Measurements from ENCODE around the gene CAPZA1.

Gene CAPZA1

DNA sequence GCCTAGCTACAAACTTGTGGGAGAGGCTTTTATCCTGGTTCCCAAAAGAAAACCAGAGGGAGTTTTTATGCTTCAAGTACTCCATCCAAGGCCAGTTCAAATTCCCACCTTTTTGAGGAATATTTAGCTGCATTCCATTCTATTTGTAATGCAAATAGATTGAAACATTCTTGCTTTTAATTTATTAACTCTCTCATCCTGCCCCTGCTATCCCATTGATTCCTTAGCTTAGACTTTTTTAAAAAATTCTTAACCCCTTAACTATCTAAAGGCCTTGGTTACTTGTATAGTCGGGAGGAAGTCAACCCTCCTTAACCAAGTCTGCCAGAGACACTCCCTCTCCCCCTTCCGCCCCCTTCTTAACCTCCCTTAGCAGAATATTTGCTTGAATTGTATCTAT is 52.4 kb downstream of the CAPZA1 start:
- ATAC-seq, result no peak
- TF ChIP-seq ISL1 (CRISPR knock-in tag; IDR thresholded peaks at IDR 0.05) (no peak), TCF4 (CRISPR knock-in tag; IDR thresholded peaks at IDR 0.05; ENCODE audit: borderline replicate concordance) (no peak), CSDC2 (CRISPR knock-in tag; IDR thresholded peaks at IDR 0.05) (no peak)

DNA sequence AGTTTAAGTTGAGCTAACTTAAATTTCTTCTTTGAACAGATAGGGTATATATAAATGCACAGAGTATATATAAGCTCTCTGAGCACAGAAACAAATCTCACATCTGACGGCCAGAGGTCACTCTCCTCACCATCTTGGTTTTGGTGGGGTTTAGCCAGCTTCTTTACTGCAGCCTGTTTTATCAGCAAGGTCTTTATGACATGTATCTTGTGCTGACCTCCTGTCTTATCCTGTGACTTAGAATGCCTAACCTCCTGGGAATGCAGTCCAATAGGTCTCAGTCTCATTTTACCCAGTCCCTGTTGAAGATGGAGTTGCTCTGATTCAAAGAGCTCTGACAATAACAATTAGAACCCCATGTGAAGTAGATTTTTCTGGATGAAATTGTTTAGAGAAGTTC is 53.2 kb downstream of the CAPZA1 start:
- ATAC-seq, result no peak

DNA sequence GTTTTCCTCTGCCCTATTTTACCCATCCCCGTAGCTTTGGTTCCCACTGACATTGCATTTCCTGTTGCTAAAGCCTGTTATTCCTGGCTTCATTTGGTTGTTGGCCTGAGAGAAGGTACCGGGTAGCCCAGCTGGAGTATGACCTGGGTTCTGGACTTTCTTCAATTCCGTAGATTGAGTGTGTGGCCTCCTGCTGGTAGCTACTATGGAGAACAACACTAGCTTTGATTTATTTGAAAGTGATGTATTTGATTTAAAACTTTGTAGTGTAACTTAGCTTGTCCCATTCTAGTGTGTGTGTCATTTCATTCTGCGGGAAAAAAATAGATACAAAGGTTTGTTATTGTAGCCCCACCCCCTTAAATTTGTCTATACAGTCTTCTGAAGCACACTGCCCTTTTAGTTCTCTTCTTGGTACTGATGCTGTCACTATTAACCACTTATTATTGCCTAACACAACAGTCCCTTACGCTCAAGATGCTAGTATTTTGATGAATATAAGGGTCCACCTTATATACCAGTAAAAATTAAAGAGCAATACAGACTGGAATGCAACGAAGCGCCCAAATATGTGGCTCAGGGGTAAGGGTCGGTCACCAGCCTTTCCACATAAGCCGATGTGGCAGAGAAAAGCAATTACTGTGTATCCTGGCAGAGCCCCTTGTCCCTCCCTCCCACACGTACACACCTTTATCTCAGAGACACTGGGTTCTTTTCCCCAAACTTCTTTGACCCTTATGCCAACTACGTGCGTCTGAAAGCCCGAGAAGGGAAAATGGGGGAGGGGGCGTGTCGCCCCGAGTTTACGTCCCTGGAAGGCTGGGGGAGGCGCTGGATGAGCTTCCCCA is 54.2 kb downstream of the CAPZA1 start:
- TF ChIP-seq SNAI2 (CRISPR knock-in tag; IDR thresholded peaks at IDR 0.05) (no peak), ESRRG (CRISPR knock-in tag; IDR thresholded peaks at IDR 0.05) (no peak), GLIS3 (CRISPR knock-in tag; IDR thresholded peaks at IDR 0.05) (no peak; the same call in 1 of the 2 replicates), TOX (CRISPR knock-in tag; IDR thresholded peaks at IDR 0.05; ENCODE audit: borderline replicate concordance) (no peak), CSDC2 (CRISPR knock-in tag; IDR thresholded peaks at IDR 0.05) (no peak), ZNF565 (CRISPR knock-in tag; conservative IDR thresholded peaks at IDR 0.05; ENCODE audit: low read depth) (no peak), ZC3H10 (CRISPR knock-in tag; IDR thresholded peaks at IDR 0.05) (no peak)
- TF ChIP-seq, protein P1, sequence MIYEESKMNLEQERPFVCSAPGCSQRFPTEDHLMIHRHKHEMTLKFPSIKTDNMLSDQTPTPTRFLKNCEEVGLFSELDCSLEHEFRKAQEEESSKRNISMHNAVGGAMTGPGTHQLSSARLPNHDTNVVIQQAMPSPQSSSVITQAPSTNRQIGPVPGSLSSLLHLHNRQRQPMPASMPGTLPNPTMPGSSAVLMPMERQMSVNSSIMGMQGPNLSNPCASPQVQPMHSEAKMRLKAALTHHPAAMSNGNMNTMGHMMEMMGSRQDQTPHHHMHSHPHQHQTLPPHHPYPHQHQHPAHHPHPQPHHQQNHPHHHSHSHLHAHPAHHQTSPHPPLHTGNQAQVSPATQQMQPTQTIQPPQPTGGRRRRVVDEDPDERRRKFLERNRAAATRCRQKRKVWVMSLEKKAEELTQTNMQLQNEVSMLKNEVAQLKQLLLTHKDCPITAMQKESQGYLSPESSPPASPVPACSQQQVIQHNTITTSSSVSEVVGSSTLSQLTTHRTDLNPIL (CRISPR knock-in tag; IDR thresholded peaks at IDR 0.05; ENCODE audit: low read depth), result no peak
- ATAC-seq, result peak; percentile 64

More for the DNA sequence above, 53.2 kb downstream of the CAPZA1 start:
- TF ChIP-seq PPARA (CRISPR knock-in tag; IDR thresholded peaks at IDR 0.05; ENCODE audit: borderline replicate concordance), result no peak
- no peak for TF ChIP-seq ZNF70 (CRISPR knock-in tag; IDR thresholded peaks at IDR 0.05)
- TF ChIP-seq ZNF8 (CRISPR knock-in tag; IDR thresholded peaks at IDR 0.05), result no peak
- TF ChIP-seq, protein P2, sequence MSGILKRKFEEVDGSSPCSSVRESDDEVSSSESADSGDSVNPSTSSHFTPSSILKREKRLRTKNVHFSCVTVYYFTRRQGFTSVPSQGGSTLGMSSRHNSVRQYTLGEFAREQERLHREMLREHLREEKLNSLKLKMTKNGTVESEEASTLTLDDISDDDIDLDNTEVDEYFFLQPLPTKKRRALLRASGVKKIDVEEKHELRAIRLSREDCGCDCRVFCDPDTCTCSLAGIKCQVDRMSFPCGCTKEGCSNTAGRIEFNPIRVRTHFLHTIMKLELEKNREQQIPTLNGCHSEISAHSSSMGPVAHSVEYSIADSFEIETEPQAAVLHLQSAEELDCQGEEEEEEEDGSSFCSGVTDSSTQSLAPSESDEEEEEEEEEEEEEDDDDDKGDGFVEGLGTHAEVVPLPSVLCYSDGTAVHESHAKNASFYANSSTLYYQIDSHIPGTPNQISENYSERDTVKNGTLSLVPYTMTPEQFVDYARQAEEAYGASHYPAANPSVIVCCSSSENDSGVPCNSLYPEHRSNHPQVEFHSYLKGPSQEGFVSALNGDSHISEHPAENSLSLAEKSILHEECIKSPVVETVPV (CRISPR knock-in tag; IDR thresholded peaks at IDR 0.05), result no peak
- TF ChIP-seq ZFP3 (CRISPR knock-in tag; IDR thresholded peaks at IDR 0.05), result no peak
- TF ChIP-seq, protein P3, sequence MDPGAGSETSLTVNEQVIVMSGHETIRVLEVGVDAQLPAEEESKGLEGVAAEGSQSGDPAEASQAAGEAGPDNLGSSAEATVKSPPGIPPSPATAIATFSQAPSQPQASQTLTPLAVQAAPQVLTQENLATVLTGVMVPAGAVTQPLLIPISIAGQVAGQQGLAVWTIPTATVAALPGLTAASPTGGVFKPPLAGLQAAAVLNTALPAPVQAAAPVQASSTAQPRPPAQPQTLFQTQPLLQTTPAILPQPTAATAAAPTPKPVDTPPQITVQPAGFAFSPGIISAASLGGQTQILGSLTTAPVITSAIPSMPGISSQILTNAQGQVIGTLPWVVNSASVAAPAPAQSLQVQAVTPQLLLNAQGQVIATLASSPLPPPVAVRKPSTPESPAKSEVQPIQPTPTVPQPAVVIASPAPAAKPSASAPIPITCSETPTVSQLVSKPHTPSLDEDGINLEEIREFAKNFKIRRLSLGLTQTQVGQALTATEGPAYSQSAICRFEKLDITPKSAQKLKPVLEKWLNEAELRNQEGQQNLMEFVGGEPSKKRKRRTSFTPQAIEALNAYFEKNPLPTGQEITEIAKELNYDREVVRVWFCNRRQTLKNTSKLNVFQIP (CRISPR knock-in tag; IDR thresholded peaks at IDR 0.05; ENCODE audit: borderline replicate concordance, low read depth), result no peak
- TF ChIP-seq ESRRG (CRISPR knock-in tag; IDR thresholded peaks at IDR 0.05), result no peak
- TF ChIP-seq ISL1 (CRISPR knock-in tag; IDR thresholded peaks at IDR 0.05), result no peak
- TF ChIP-seq, protein P1 (CRISPR knock-in tag; IDR thresholded peaks at IDR 0.05; ENCODE audit: low read depth), result no peak

DNA sequence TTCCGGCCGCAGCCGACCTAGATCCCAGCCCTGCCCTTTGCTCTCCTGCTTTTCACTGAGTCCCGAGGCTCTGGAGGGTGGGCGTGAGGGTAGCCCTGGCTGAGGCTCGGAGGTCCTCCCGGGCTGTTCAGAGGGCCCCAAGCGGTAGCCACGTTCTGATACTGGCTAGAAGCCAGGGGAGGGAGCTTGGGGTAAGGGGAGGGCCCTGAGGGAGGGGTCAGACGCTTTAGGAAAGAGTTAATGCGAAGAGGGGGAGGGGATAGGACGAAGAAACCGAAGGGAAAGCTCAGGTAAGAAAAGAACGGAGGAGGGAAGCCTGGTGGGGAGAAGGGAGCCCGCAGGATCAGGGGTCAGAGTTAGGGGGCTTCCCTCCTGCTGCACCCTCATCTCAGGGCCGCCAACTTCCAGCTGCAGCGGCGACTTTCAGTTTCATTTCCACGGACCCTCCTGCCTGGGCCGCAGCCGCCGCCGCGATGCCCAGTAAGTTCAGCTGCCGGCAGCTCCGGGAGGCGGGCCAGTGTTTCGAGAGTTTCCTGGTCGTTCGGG is 54.9 kb downstream of the CAPZA1 start, which contains the start of gene MOV10:
Gene MOV10, plus strand, starts transcription at position 220 of the 546 bp plus-strand sequence. Its CDS starts 254 bp downstream, at position 474.
- ATAC-seq, result peak; percentile 81
- TF ChIP-seq, protein P3 (CRISPR knock-in tag; IDR thresholded peaks at IDR 0.05; ENCODE audit: borderline replicate concordance, low read depth), result no peak
- no peak for TF ChIP-seq ZFP30 (CRISPR knock-in tag; IDR thresholded peaks at IDR 0.05)
- TF ChIP-seq, protein P2 (CRISPR knock-in tag; IDR thresholded peaks at IDR 0.05), result peak; percentile 68; the same call in 1 of the 2 replicates
- TF ChIP-seq, protein P4, sequence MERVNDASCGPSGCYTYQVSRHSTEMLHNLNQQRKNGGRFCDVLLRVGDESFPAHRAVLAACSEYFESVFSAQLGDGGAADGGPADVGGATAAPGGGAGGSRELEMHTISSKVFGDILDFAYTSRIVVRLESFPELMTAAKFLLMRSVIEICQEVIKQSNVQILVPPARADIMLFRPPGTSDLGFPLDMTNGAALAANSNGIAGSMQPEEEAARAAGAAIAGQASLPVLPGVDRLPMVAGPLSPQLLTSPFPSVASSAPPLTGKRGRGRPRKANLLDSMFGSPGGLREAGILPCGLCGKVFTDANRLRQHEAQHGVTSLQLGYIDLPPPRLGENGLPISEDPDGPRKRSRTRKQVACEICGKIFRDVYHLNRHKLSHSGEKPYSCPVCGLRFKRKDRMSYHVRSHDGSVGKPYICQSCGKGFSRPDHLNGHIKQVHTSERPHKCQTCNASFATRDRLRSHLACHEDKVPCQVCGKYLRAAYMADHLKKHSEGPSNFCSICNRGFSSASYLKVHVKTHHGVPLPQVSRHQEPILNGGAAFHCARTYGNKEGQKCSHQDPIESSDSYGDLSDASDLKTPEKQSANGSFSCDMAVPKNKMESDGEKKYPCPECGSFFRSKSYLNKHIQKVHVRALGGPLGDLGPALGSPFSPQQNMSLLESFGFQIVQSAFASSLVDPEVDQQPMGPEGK (CRISPR knock-in tag; IDR thresholded peaks at IDR 0.05; ENCODE audit: borderline replicate concordance), result peak; percentile 87; the same call in 1 of the 2 replicates
- no peak for TF ChIP-seq BACH2 (CRISPR knock-in tag; IDR thresholded peaks at IDR 0.05; ENCODE audit: borderline replicate concordance)
- no peak for TF ChIP-seq CSDC2 (CRISPR knock-in tag; IDR thresholded peaks at IDR 0.05)
- peak; percentile 31; the same call in 1 of the 2 replicates for TF ChIP-seq ZC3H10 (CRISPR knock-in tag; IDR thresholded peaks at IDR 0.05)
- 0 out of 2 replicates have a peak, but pooled peaks have one; percentile 9 for TF ChIP-seq GLIS3 (CRISPR knock-in tag; IDR thresholded peaks at IDR 0.05)
- no peak for TF ChIP-seq ARNTL (CRISPR knock-in tag; IDR thresholded peaks at IDR 0.05; ENCODE audit: borderline replicate concordance, low read depth)
- TF ChIP-seq ISL1 (CRISPR knock-in tag; IDR thresholded peaks at IDR 0.05), result no peak
- TF ChIP-seq SNAI2 (CRISPR knock-in tag; IDR thresholded peaks at IDR 0.05), result no peak
- TF ChIP-seq TOX (CRISPR knock-in tag; IDR thresholded peaks at IDR 0.05; ENCODE audit: borderline replicate concordance), result no peak; the same call in 1 of the 2 replicates
- TF ChIP-seq TCF4 (CRISPR knock-in tag; IDR thresholded peaks at IDR 0.05; ENCODE audit: borderline replicate concordance), result no peak; the same call in 1 of the 2 replicates
- no peak for TF ChIP-seq ZNF70 (CRISPR knock-in tag; IDR thresholded peaks at IDR 0.05)
- TF ChIP-seq RARB (CRISPR knock-in tag; IDR thresholded peaks at IDR 0.05), result no peak; the same call in 1 of the 2 replicates
- TF ChIP-seq ZFP3 (CRISPR knock-in tag; IDR thresholded peaks at IDR 0.05), result no peak
- TF ChIP-seq ZNF565 (CRISPR knock-in tag; conservative IDR thresholded peaks at IDR 0.05; ENCODE audit: low read depth), result no peak
- 0 out of 2 replicates have a peak, but pooled peaks have one; percentile 19 for TF ChIP-seq ESRRG (CRISPR knock-in tag; IDR thresholded peaks at IDR 0.05)
- no peak for TF ChIP-seq OSR1 (CRISPR knock-in tag; IDR thresholded peaks at IDR 0.05)
